ENCODE results near the gene IYD.

Gene IYD

DNA sequence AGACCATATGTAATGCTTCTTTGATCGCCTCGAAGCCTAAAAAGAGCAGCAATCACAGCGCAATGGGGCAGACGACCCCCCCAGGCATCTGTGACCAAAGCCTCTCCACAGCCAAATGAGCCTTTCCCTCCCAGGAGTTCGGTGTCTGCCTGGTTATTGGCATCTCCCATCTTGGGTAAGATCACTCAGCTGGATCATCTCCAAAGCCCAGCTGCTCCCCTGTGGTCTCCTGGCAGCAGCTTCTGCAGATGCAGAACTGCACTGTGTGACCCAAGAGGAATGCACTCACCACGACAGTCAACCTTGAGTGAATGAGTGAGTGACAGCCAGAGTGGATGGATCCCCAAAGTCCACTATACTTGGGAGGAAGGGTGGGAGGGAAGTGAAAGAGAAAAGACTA is 44.8 kb upstream of the IYD start:
- H3K9me3 ChIP-seq, result no peaks in the 10 kb centered on the region

DNA sequence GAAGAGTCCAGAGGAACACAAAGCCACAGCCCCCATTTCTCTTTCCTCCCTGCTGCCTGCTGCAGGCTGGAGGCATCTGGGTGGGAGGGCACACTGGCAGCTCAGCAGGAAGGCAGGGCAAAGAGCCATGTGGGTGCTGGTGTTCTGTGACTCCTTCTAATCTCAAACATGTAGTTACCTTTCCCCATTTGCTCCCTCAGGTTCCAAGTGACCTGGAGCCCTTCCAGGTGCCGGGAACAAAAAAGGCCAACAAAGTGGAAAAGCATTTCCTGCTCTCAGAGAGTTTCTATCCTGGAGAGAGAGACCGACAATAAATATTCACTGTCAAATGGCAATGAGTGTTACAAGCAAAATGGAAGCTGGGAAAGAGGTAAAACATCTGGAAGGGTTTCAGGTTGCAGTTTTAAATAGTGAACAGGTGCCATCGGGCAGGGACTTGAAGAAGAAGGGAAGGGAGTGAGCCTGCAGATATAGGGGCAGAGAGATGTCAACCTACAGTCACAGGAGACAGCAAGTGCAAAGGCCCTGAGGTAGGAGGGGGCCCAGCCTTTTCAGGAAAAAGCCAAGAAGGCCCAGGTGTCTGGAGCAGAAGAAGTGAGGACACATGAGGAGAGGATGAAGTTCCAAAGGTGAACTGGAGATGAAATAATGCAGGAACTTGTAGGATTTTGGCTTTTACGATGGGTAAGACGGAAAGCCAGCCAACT is 43.6 kb upstream of the IYD start:
- TF ChIP-seq, protein P1, sequence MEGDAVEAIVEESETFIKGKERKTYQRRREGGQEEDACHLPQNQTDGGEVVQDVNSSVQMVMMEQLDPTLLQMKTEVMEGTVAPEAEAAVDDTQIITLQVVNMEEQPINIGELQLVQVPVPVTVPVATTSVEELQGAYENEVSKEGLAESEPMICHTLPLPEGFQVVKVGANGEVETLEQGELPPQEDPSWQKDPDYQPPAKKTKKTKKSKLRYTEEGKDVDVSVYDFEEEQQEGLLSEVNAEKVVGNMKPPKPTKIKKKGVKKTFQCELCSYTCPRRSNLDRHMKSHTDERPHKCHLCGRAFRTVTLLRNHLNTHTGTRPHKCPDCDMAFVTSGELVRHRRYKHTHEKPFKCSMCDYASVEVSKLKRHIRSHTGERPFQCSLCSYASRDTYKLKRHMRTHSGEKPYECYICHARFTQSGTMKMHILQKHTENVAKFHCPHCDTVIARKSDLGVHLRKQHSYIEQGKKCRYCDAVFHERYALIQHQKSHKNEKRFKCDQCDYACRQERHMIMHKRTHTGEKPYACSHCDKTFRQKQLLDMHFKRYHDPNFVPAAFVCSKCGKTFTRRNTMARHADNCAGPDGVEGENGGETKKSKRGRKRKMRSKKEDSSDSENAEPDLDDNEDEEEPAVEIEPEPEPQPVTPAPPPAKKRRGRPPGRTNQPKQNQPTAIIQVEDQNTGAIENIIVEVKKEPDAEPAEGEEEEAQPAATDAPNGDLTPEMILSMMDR (IDR thresholded peaks at IDR 0.05), result no peak

More for the DNA sequence above, 44.8 kb upstream of the IYD start:
- H3K4me1 ChIP-seq (ENCODE audit: control insufficient read depth in 1 of 2, insufficient read depth in 1 of 2, low read depth in 1 of 2, low read length in 1 of 2), result no peaks in the 10 kb centered on the region
- no peak overlapping the region for H3K4me3 ChIP-seq (ENCODE audit: low read depth in 1 of 2, low read length in 1 of 2)
- H3K36me3 ChIP-seq, result no peaks in the 10 kb centered on the region
- no peaks in the 10 kb centered on the region for H3K27me3 ChIP-seq
- H3K27ac ChIP-seq, result no peak overlapping the region
- TF ChIP-seq, protein P1 (IDR thresholded peaks at IDR 0.05), result no peak

DNA sequence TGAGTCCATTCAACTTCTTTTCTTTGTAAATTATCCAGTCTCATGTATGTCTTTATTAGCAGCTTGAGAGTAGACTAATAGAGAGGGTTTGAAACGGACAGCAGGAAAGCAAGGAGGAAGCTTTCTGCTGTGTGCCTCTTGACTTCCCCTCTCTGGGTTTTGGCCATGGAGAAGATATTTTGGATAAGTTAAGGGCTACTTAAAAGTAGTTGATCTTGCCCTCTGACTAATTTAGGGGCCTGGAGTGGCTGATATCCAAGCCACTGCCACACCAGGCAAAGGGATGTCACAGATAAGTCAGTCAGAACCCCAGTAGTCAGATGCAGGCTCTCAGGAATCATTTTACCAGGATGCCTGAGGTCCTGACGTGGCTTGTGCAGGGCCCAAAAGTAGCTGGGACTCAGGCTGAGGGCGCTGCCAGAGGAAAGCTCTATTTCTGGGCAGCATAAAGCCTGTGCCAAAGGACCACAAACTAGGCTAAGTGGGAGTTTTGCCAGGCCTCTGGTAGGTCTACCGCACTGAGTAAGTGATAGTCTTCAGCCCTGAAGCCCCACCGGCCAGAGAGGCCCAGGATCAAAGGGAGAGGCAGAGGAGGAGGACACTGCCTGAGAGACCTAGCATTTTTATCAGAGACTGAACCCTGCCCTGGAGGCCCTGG is 41.6 kb upstream of the IYD start:
- H3K36me3 ChIP-seq, result no peaks in the 10 kb centered on the region
- no peaks in the 10 kb centered on the region for H3K4me1 ChIP-seq (ENCODE audit: control insufficient read depth in 1 of 2, insufficient read depth in 1 of 2, low read depth in 1 of 2, low read length in 1 of 2)
- no peaks in the 10 kb centered on the region for H3K9me3 ChIP-seq
- no peak overlapping the region for H3K27ac ChIP-seq
- no peak overlapping the region for H3K4me3 ChIP-seq (ENCODE audit: low read depth in 1 of 2, low read length in 1 of 2)
- no peaks in the 10 kb centered on the region for H3K27me3 ChIP-seq
- TF ChIP-seq, protein P1 (IDR thresholded peaks at IDR 0.05), result no peak

More for the DNA sequence above, 43.6 kb upstream of the IYD start:
- H3K9me3 ChIP-seq, result no peaks in the 10 kb centered on the region
- no peak overlapping the region for H3K4me3 ChIP-seq (ENCODE audit: low read depth in 1 of 2, low read length in 1 of 2)
- no peaks in the 10 kb centered on the region for H3K27me3 ChIP-seq
- H3K27ac ChIP-seq, result no peak overlapping the region
- no peaks in the 10 kb centered on the region for H3K4me1 ChIP-seq (ENCODE audit: control insufficient read depth in 1 of 2, insufficient read depth in 1 of 2, low read depth in 1 of 2, low read length in 1 of 2)
- H3K36me3 ChIP-seq, result no peaks in the 10 kb centered on the region

DNA sequence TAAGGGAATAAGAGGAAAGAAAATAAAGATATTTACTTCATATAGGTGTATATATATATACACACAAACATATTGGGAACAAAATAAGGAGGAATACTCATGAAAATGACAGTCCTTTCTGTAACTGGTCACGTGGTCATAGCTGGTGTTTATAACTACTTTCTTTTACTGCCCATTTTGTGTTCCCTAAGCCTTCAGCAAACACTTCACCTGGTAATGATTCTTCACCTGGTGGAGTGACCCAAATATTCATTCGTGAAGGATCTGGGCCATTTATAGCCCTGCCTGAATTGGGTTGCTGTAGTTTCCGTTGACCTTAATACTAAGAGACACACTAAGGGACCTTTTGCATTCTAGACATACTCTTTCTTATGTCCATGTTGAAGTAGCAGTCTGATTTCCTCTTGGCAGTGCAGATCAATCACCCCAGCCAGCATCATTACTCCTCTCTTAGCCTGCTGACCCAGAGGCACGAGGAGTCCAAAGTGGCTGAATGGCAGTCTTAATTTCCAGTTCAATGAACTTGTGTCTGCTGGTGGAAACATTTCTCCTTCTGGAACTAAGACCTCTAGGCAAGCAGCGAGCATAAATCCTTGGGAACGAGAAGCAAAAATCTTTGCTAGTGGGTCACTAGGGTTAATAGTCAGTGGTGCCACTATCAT is 39.9 kb upstream of the IYD start:
- Histone ChIP-seq H3K36me3 (no peaks in the 10 kb centered on the region), H3K27ac (no peak overlapping the region), H3K4me1 (ENCODE audit: control insufficient read depth in 1 of 2, insufficient read depth in 1 of 2, low read depth in 1 of 2, low read length in 1 of 2) (no peaks in the 10 kb centered on the region), H3K27me3 (no peaks in the 10 kb centered on the region), H3K9me3 (no peaks in the 10 kb centered on the region), H3K4me3 (ENCODE audit: low read depth in 1 of 2, low read length in 1 of 2) (no peak overlapping the region)
- TF ChIP-seq, protein P1 (IDR thresholded peaks at IDR 0.05), result no peak

DNA sequence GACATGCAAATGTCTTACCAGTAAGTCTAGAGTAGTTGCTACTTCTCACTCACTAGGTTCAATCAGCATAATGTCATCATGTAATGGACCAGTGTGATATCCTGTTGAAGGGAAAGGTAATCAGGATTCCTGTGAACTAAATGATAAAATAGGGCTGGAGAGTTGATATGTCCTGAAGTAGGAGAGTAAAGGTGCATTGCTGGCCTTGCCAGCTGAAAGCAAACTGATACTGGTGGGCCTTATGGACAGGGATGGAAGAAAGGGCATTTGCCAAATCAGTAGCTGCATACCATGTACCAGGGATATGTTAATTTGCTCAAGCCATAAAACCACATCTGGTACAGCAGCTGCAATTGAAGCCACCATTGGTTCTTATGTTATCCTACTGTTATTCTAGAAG is 37.5 kb upstream of the IYD start:
- Histone ChIP-seq H3K36me3 (no peaks in the 10 kb centered on the region), H3K9me3 (no peaks in the 10 kb centered on the region), H3K4me3 (ENCODE audit: low read depth in 1 of 2, low read length in 1 of 2) (no peak overlapping the region), H3K4me1 (ENCODE audit: control insufficient read depth in 1 of 2, insufficient read depth in 1 of 2, low read depth in 1 of 2, low read length in 1 of 2) (no peaks in the 10 kb centered on the region), H3K27me3 (no peaks in the 10 kb centered on the region), H3K27ac (no peak overlapping the region)
- TF ChIP-seq, protein P1 (IDR thresholded peaks at IDR 0.05), result no peak

All from neutrophil (primary cell).